ENCODE measurements around the gene MARK2. TPM values are rescaled to one million over a fixed set of nuclear protein-coding genes. Genes with fewer than 3 reads are reported as not detected.
A peak's percentile ranks its signal among the peaks of the same experiment; 100 is the strongest.

The MARK2 gene
- total RNA-seq, 2 donors from 2014 or later, result 39.7 to 39.8 TPM

DNA sequence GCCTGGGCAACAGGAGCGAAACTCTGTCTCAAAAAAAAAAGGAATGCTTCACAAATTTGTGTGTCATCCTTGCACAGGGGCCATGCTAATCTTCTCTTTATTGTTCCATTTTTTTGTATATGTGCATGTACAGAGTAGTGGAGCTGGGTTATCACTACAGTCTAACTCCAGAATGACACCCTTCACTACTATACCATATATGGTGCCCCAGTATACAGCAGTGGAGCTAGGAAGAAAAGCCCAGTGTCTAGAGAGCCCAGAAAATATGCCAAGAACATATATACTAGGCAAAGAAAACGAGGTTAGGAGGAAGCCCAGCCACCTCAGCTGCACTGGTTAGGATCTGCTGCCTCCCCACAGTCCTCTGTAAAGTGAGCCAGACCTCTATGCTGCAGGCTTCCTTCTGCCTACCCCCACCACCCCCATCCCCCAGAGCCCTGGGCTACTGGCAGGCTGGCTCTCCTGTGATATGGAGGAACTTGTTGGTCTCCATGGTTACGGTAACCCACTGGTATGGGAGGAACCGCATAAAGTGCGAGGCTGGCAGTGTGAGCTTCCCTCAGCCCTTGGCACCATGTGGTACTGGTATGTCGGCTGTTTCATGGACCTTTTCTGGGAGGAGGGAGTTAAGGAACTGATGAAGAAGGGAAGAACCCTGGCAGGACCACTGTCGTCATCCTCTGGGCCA lies 43.8 kb downstream of the MARK2 start:
- Histone ChIP-seq H3K9ac (ENCODE audit: extremely low read depth, low read length, poor library complexity, severe bottlenecking) (no peak overlapping the region), H3K36me3 (ENCODE audit: control insufficient read depth, insufficient read depth, low read length) (no peaks in the 10 kb centered on the region), H3K27me3 (ENCODE audit: control insufficient read depth, insufficient read depth, low read length, poor library complexity, severe bottlenecking) (no peaks in the 10 kb centered on the region), H3K9me3 (ENCODE audit: control insufficient read depth, low read length) (no peaks in the 10 kb centered on the region), H3K4me1 (ENCODE audit: control insufficient read depth, insufficient read depth, low read length) (peaks cover 18% of the 10 kb centered on the region), H3K4me3 (ENCODE audit: low read length) (no peak overlapping the region), H3K27ac (ENCODE audit: low read depth, low read length) (no peak overlapping the region)
- Mint-ChIP-seq H3K36me3 (ENCODE audit: low read depth) (peaks cover 13% of the 10 kb centered on the region), H3K9me3 (no peaks in the 10 kb centered on the region), H3K4me3 (no peak overlapping the region), H3K27ac (no peak overlapping the region), H3K4me1 (peaks cover 47% of the 10 kb centered on the region), H3K27me3 (ENCODE audit: insufficient read depth) (no peaks in the 10 kb centered on the region)
- TF ChIP-seq, protein P1, sequence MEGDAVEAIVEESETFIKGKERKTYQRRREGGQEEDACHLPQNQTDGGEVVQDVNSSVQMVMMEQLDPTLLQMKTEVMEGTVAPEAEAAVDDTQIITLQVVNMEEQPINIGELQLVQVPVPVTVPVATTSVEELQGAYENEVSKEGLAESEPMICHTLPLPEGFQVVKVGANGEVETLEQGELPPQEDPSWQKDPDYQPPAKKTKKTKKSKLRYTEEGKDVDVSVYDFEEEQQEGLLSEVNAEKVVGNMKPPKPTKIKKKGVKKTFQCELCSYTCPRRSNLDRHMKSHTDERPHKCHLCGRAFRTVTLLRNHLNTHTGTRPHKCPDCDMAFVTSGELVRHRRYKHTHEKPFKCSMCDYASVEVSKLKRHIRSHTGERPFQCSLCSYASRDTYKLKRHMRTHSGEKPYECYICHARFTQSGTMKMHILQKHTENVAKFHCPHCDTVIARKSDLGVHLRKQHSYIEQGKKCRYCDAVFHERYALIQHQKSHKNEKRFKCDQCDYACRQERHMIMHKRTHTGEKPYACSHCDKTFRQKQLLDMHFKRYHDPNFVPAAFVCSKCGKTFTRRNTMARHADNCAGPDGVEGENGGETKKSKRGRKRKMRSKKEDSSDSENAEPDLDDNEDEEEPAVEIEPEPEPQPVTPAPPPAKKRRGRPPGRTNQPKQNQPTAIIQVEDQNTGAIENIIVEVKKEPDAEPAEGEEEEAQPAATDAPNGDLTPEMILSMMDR (conservative IDR thresholded peaks at IDR 0.05), result no peak
- 68 to 82% methylated on average over 5 to 7 of the region's 7 CpGs for WGBS, 2 experiments (ENCODE audit: insufficient coverage in 1 of 2, insufficient read length in 1 of 2)
- DNase-seq, result peak; percentile 87

DNA sequence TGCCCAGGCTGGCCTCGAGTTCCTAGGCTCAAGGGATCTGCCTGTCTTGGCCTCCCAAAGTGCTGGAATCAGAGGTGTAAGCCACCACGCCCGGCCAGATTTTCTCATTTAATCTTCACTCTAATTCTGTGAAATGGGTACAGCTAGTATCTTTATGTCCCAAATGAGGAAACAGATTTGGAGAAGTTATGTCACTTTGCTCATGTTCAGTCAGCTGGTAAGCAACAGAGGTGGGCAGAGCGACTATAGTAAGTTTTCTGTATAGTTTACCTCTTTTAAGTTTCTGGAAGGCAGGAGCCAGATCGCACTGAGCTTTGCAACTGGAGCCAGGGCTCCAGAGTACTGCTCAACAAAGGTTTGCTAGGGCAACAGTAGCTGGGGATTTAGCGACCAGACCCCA lies 44.9 kb downstream of the MARK2 start:
- Histone ChIP-seq H3K4me1 (ENCODE audit: control insufficient read depth, insufficient read depth, low read length) (peaks cover 28% of the 10 kb centered on the region), H3K36me3 (ENCODE audit: control insufficient read depth, insufficient read depth, low read length) (no peaks in the 10 kb centered on the region), H3K27ac (ENCODE audit: low read depth, low read length) (no peak overlapping the region), H3K27me3 (ENCODE audit: control insufficient read depth, insufficient read depth, low read length, poor library complexity, severe bottlenecking) (no peaks in the 10 kb centered on the region), H3K9ac (ENCODE audit: extremely low read depth, low read length, poor library complexity, severe bottlenecking) (peak overlapping the region; percentile 22), H3K9me3 (ENCODE audit: control insufficient read depth, low read length) (no peaks in the 10 kb centered on the region), H3K4me3 (ENCODE audit: low read length) (no peak overlapping the region)
- peaks cover 56% of the 10 kb centered on the region for H3K4me1 Mint-ChIP-seq
- DNase-seq, result no peak
- no peak overlapping the region for H3K4me3 Mint-ChIP-seq
- WGBS, 2 experiments (ENCODE audit: insufficient coverage in 1 of 2, insufficient read length in 1 of 2), result 92 to 96% methylated on average over 6 of the region's 6 CpGs
- H3K36me3 Mint-ChIP-seq (ENCODE audit: low read depth), result peaks cover 6% of the 10 kb centered on the region
- no peaks in the 10 kb centered on the region for H3K9me3 Mint-ChIP-seq
- H3K27ac Mint-ChIP-seq, result peak overlapping the region; percentile 59
- TF ChIP-seq, protein P1 (conservative IDR thresholded peaks at IDR 0.05), result no peak
- H3K27me3 Mint-ChIP-seq (ENCODE audit: insufficient read depth), result no peaks in the 10 kb centered on the region

DNA sequence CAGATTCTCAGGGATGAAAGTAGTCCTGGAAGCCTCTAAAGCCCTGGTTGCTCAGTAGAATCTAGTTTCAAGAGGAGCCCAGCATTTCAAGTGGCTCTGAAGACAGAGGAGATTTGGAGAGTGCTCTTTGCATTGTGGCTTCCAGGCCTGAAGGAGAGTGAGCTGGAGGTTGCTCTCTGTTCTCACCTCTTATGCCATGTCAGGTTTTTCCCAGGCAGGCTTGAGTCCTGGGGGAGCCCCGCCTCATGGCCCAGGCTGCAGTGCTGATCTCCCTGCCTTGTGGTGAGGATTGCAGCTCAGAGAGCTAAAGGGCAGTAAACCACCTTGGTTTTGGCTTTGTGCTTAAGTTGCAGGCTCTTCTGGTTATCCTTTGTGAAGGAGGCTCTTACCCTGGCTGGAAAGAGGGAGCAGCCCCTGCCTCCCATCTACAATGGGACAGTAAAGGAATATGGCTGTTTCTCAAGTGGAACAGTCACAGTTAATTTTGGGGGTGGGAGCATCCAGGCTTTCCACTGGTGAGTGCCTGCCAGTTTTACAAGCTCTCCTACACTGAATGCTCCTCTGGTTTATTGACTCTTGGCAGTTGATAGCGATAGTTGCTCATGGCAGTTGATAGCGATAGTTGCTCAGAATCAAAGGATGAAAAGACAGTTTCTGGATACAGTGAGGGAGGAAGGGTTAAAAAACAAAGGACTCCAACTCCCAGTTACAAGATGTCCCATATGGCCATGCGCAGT lies 45.5 kb downstream of the MARK2 start:
- Mint-ChIP-seq H3K36me3 (ENCODE audit: low read depth) (peaks cover 6% of the 10 kb centered on the region), H3K4me1 (peaks cover 57% of the 10 kb centered on the region), H3K9me3 (no peaks in the 10 kb centered on the region), H3K27ac (peak overlapping the region; percentile 59), H3K4me3 (no peak overlapping the region), H3K27me3 (ENCODE audit: insufficient read depth) (no peaks in the 10 kb centered on the region)
- TF ChIP-seq, protein P1 (conservative IDR thresholded peaks at IDR 0.05), result no peak
- Histone ChIP-seq H3K4me3 (ENCODE audit: low read length) (no peak overlapping the region), H3K4me1 (ENCODE audit: control insufficient read depth, insufficient read depth, low read length) (peaks cover 29% of the 10 kb centered on the region), H3K9ac (ENCODE audit: extremely low read depth, low read length, poor library complexity, severe bottlenecking) (peak overlapping the region; percentile 22), H3K27ac (ENCODE audit: low read depth, low read length) (no peak overlapping the region), H3K36me3 (ENCODE audit: control insufficient read depth, insufficient read depth, low read length) (no peaks in the 10 kb centered on the region), H3K9me3 (ENCODE audit: control insufficient read depth, low read length) (no peaks in the 10 kb centered on the region), H3K27me3 (ENCODE audit: control insufficient read depth, insufficient read depth, low read length, poor library complexity, severe bottlenecking) (no peaks in the 10 kb centered on the region)
- no peak for DNase-seq
- WGBS, 2 experiments (ENCODE audit: insufficient coverage in 1 of 2, insufficient read length in 1 of 2), result 91 to 92% methylated on average over 4 of the region's 4 CpGs

Data from endodermal cell (in vitro differentiated cells).